Nasal cavity respiratory epithelium epithelial cell of viscerocranial mucosa (primary cell): Measurements from ENCODE around the gene SLC38A5. TPM values are rescaled to one million over a fixed set of nuclear protein-coding genes. Genes with fewer than 3 reads are reported as not detected.

ENCODE experiments used
- total RNA-seq: library from RNA; depleted of rRNA; stranded (reverse); fragments of >200 nt; gene quantifications from 2 replicates; pipeline ENCODE4 v1.2.3, GENCODE V29; 2014

The SLC38A5 gene
- 150 and 165 TPM in 2 replicates for total RNA-seq

DNA sequence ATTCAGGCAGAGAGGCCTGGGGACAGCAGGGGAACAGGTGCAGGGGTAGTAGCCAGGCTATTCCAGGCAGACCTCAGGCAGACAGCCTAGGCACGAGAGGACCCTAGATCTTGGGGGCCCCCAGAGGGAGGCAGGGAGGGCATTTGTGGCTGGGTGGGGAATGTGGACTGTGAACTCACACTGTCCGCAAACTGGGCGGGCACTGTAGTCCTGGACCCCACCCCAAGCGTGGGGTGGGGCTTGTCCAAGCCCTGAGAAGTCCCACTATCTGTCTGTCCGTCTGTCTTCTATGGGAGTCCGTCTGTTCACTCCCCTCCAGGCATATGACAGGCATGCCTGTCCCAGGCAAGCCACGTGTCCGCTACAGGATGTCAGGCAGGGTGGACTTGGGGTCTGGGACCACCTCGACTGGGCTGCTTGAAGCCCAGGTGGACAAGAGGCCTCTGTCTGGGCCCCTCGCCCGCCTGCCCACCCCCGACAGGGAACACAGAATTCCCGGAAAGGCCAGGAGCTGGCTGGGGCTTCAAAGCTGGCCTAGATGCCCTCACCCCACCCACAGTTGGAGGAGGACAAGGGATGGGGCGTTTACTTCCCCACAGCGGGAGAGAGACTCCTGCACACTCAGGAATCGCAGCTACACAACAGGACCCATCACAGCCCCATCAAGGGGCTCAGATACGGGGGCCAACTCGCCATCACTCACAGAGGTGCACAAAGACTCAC lies at the start of gene SLC38A5:
Gene SLC38A5 (minus strand): TSS at position 151 of the 723 bp plus-strand sequence. CDS start 2,336 bp downstream, outside the sequence.

DNA sequence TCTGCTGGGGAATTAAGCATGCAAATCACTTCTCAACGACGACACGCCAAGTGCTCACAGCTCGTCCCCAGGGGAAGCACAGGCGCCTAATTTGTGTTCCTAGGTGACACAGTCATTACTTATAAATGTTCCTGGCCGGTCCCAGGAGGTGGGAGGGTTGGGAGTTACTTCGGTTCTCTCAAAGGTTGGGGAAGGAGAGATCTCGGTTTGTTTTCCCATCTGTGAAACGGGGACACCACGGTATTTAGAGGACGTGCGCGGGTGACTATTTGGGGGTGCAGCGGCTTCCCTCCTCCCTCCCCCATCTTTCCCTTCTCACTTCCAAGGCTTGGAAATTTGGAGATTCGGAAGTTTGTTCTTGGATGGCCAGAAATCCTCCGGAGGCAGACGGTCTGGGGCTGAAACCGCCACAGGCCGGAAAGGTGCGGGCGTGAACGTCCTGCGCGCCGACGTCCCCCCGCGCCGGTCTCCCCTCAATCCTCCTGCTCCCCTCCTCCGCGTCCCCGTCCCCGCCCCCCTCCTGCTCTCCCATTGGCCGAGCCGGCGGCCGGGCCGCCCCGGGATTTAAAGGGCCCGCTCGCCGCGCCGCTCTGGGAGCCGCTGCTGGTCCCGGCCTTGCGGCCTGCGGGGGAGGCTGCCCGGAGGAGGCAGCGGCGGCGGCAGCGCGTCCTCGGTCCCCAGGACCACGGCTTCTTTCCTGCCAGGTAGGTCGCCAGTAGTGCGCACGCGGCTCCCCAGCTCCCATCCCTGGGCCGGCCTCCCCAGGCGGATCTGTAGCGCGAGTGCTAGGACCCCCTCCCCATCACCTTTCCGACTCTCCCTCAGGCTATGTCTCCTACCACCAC lies 38.6 kb upstream of the SLC38A5 start, which contains the start of gene PORCN:
Gene PORCN (plus strand): TSS at position 593 of the 845 bp plus-strand sequence. CDS start 829 bp downstream, outside the sequence.

GRCh38 chrX:48475774-48476577 lies 5.9 kb upstream of the SLC38A5 start, which contains the start of gene FTSJ1:
Gene FTSJ1, plus strand, starts transcription at chrX:48476199. Its CDS starts 1,849 bp downstream, at chrX:48478048.

DNA sequence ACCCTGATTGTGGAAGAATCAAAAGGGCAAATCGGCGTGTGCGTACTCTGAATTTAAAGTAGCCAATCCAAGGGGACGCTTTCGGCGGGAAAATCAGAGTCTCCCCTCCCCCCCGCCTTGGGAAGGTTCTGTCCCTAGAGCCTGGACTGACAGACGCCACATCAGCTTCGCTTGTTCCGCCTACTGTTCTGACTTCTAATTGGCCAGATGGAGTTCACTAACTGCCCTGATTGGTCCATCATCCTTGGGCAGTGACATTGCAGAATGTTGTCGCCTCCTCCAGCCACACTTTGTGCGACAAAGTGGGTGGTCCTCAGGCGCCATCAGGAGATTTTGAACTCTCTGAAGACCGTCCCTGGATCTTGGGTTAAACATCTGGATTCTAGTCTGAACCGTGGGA lies 58.2 kb downstream of the SLC38A5 start, which contains the start of gene SSX4B:
Gene SSX4B (minus strand): TSS at position 101 of the 400 bp plus-strand sequence. CDS start 588 bp downstream, outside the sequence.

Other genes with a start within 250 kb of the SLC38A5 start
- not detected in 2 replicates for gene SSX1, start 214.9 kb downstream of the SLC38A5 start, total RNA-seq
- not detected in 2 replicates for gene SSX3, start 113.6 kb downstream of the SLC38A5 start, total RNA-seq
- not detected in 2 replicates for gene SSX4, start 86.7 kb downstream of the SLC38A5 start, total RNA-seq
- gene SSX4B, start 58.3 kb downstream of the SLC38A5 start, total RNA-seq = not detected in 2 replicates
- 96.5 and 138 TPM in 2 replicates for gene FTSJ1, start 5.9 kb upstream of the SLC38A5 start, total RNA-seq
- gene PORCN, start 38.7 kb upstream of the SLC38A5 start, total RNA-seq = 26.0 and 52.5 TPM in 2 replicates
- 71.2 and 103 TPM in 2 replicates for gene EBP, start 51.5 kb upstream of the SLC38A5 start, total RNA-seq
- 6.2 and 10.7 TPM in 2 replicates for gene TBC1D25, start 69.5 kb upstream of the SLC38A5 start, total RNA-seq
- 46.5 and 127 TPM in 2 replicates for gene RBM3, start 104.2 kb upstream of the SLC38A5 start, total RNA-seq
- gene WDR13, start 127.2 kb upstream of the SLC38A5 start, total RNA-seq = 91.7 and 106 TPM in 2 replicates
- under 0.01 and 0.28 TPM in 2 replicates for gene WAS, start 213.5 kb upstream of the SLC38A5 start, total RNA-seq
- 1.1 and 1.7 TPM in 2 replicates for gene SUV39H1, start 226.5 kb upstream of the SLC38A5 start, total RNA-seq